Ovary (tissue), 3 donors: ENCODE data around the gene PABPC1L.

ENCODE experiments used
- EP300 ChIP-seq: sonication (generic); formaldehyde crosslinking; IDR thresholded peaks from one replicate; pipeline ENCODE4 v1.6.1; 2017; ENCODE audit warnings: antibody characterized with exemption
- POLR2A ChIP-seq: fragments of 450-650 bp; IDR thresholded peaks from one replicate; pipeline ENCODE4 v1.6.1; 2017; ENCODE audit warnings: antibody characterized with exemption, mild to moderate bottlenecking, moderate library complexity
- TF ChIP-seq, protein P1 (sequence below), 3 donors: fragments of 450-650 bp in 2 of 3; fragments of 200-600 bp in 1 of 3; IDR thresholded peaks; one replicate each; pipeline versions ENCODE4 v1.5.1 to v1.8.0; 2016 to 2022; ENCODE audit warnings: antibody characterized with exemption in 3 of 3, mild to moderate bottlenecking in 1 of 3
- donor health status: DM: no; HTN: no; CAD: no.

DNA sequence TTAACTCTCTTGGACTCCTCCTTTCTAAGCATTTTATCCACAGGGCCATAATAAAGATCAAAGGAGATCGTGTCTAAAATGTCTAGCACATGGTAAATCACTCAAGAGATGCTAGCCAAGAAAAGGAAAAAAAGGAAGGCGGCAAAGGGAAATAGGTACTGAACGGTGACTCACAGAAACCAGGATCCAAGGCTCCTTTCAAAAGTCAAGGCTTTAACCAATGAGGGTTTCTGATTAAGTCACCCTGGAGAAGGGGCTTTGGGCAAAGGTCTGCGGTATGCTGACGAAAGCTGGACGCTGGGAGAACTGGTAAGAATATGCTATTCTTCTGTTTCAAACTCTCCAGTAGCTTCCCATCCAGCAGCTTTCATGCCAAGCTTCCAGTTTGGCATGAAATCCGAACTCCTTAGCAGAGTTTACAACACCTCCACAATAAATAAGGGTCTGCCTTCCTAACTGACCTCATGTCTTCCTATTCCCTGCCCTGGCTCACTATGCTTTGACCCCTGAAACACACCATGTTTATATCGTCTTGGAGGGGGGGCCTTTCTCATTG, 49.3 kb downstream of the PABPC1L start:
- TF ChIP-seq, protein P1, sequence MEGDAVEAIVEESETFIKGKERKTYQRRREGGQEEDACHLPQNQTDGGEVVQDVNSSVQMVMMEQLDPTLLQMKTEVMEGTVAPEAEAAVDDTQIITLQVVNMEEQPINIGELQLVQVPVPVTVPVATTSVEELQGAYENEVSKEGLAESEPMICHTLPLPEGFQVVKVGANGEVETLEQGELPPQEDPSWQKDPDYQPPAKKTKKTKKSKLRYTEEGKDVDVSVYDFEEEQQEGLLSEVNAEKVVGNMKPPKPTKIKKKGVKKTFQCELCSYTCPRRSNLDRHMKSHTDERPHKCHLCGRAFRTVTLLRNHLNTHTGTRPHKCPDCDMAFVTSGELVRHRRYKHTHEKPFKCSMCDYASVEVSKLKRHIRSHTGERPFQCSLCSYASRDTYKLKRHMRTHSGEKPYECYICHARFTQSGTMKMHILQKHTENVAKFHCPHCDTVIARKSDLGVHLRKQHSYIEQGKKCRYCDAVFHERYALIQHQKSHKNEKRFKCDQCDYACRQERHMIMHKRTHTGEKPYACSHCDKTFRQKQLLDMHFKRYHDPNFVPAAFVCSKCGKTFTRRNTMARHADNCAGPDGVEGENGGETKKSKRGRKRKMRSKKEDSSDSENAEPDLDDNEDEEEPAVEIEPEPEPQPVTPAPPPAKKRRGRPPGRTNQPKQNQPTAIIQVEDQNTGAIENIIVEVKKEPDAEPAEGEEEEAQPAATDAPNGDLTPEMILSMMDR (IDR thresholded peaks at IDR 0.05) = no peak
- TF ChIP-seq POLR2A = no peak
- TF ChIP-seq EP300 = no peak
